Esophagus squamous epithelium (tissue), 4 donors: Measurements from ENCODE around the gene ISG20.

Source experiments
- POLR2A ChIP-seq, 4 donors: fragments of 450-650 bp; IDR thresholded peaks; one replicate each; pipeline ENCODE4 v1.6.1; 2017; ENCODE audit warnings: antibody characterized with exemption in 4 of 4, mild to moderate bottlenecking in 4 of 4, moderate library complexity in 3 of 4
- TF ChIP-seq, protein P1 (sequence below), 6 experiments: fragments of 450-650 bp in 4 of 6; fragments of 200-600 bp in 2 of 6; sonication (generic) in 2 of 6; IDR thresholded peaks; one replicate each; pipeline ENCODE4 v1.5.1; 2016 to 2019; ENCODE audit warnings: antibody characterized with exemption in 6 of 6, mild to moderate bottlenecking in 4 of 6, moderate library complexity in 4 of 6

DNA sequence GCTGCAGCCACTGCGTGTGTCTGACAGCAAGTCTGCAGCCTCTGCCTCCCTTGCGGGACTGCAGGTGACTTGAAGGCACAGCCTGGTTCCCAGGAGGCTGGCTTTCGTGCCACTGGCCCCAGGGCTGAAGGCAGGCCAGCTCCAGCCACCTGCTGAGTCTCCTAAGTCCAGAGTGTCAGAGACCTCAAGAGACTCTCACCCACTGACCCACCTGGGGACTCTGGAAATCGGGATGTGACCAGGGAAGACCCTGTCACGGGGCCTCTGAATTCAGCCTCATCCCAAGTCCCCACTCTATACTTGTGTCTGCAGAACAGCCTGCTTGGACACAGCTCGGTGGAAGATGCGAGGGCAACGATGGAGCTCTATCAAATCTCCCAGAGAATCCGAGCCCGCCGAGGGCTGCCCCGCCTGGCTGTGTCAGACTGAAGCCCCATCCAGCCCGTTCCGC is 16.3 kb downstream of the ISG20 start:
- TF ChIP-seq, protein P1, sequence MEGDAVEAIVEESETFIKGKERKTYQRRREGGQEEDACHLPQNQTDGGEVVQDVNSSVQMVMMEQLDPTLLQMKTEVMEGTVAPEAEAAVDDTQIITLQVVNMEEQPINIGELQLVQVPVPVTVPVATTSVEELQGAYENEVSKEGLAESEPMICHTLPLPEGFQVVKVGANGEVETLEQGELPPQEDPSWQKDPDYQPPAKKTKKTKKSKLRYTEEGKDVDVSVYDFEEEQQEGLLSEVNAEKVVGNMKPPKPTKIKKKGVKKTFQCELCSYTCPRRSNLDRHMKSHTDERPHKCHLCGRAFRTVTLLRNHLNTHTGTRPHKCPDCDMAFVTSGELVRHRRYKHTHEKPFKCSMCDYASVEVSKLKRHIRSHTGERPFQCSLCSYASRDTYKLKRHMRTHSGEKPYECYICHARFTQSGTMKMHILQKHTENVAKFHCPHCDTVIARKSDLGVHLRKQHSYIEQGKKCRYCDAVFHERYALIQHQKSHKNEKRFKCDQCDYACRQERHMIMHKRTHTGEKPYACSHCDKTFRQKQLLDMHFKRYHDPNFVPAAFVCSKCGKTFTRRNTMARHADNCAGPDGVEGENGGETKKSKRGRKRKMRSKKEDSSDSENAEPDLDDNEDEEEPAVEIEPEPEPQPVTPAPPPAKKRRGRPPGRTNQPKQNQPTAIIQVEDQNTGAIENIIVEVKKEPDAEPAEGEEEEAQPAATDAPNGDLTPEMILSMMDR (IDR thresholded peaks at IDR 0.05): no peak
- no peak for TF ChIP-seq POLR2A (IDR thresholded peaks at IDR 0.05)
